CD4-positive, alpha-beta T cell treated with Interleukin-15 for 1 hour (primary cell): ENCODE results near the gene SORCS2.

Source experiments
- DNase-seq: peaks from one replicate; pipeline ENCODE4 v3.0.0-alpha.2; 2020

SORCS2 gene

GRCh38 chr4:7309181-7309580 lies 116.8 kb downstream of the SORCS2 start:
- DNase-seq = no peak

GRCh38 chr4:7309636-7310390 lies 117.5 kb downstream of the SORCS2 start:
- DNase-seq = no peak

GRCh38 chr4:7310451-7310850 lies 118.1 kb downstream of the SORCS2 start:
- no peak for DNase-seq

GRCh38 chr4:7311205-7311604 lies 118.9 kb downstream of the SORCS2 start:
- no peak for DNase-seq

GRCh38 chr4:7312691-7313090 lies 120.4 kb downstream of the SORCS2 start:
- DNase-seq = no peak

GRCh38 chr4:7313347-7313811 lies 121.0 kb downstream of the SORCS2 start:
- no peak for DNase-seq

- DNase-seq = no peak
Measured at GRCh38 chr4:7313991-7314390, 121.7 kb downstream of the SORCS2 start.

GRCh38 chr4:7315286-7315685 lies 122.9 kb downstream of the SORCS2 start:
- no peak for DNase-seq

GRCh38 chr4:7315935-7316334 lies 123.6 kb downstream of the SORCS2 start:
- no peak for DNase-seq

- no peak for DNase-seq
Measured at GRCh38 chr4:7319024-7319423, 126.7 kb downstream of the SORCS2 start.

GRCh38 chr4:7320206-7320797 lies 128.0 kb downstream of the SORCS2 start:
- DNase-seq = no peak

- no peak for DNase-seq
Measured at GRCh38 chr4:7322166-7322991, 130.0 kb downstream of the SORCS2 start.

- DNase-seq = no peak
Measured at GRCh38 chr4:7323461-7323871, 131.1 kb downstream of the SORCS2 start.

- no peak for DNase-seq
Measured at GRCh38 chr4:7323872-7324650, 131.7 kb downstream of the SORCS2 start.

GRCh38 chr4:7324651-7325121 lies 132.3 kb downstream of the SORCS2 start:
- DNase-seq = no peak

- DNase-seq = no peak
Measured at GRCh38 chr4:7325541-7325940, 133.2 kb downstream of the SORCS2 start.

- DNase-seq = no peak
Measured at GRCh38 chr4:7326306-7326692, 134.0 kb downstream of the SORCS2 start.

- no peak for DNase-seq
Measured at GRCh38 chr4:7326693-7327340, 134.5 kb downstream of the SORCS2 start.

- DNase-seq = no peak
Measured at GRCh38 chr4:7327341-7327885, 135.1 kb downstream of the SORCS2 start.

- no peak for DNase-seq
Measured at GRCh38 chr4:7328162-7328912, 136.0 kb downstream of the SORCS2 start.
